ENCODE measurements around the gene LY6G6F. TPM values are rescaled to one million over a fixed set of nuclear protein-coding genes. Genes with fewer than 3 reads are reported as not detected.
A peak's percentile ranks its signal among the peaks of the same experiment; 100 is the strongest.

The LY6G6F gene
- total and polyA plus RNA-seq, 8 donors: not detected

DNA sequence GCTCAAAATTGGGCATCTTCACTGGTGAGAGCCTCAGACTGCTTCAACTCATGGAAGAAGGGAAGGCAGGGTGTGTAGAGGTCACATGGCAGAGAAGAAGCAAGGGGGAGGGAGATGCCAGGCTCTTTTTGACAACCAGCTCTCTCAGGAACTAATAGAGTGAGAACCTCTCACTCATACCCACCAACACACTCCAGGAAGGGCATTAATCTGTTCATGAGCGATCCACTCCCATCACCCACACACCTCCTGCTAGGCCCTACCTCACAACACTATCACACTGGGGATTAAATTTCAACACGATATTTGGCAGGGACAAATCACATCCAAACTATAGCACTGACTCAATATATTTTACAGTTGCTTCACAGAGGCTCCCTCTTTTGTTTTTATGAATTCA is 35.1 kb downstream of the LY6G6F start:
- no peaks in the 10 kb centered on the region for H3K27me3 ChIP-seq
- intact Hi-C loops (cut with DNase I; ENCODE audit: low total_unique reads): no loop called here
- TF ChIP-seq POLR2A (IDR thresholded peaks at IDR 0.05): no peak
- TF ChIP-seq, protein P1, sequence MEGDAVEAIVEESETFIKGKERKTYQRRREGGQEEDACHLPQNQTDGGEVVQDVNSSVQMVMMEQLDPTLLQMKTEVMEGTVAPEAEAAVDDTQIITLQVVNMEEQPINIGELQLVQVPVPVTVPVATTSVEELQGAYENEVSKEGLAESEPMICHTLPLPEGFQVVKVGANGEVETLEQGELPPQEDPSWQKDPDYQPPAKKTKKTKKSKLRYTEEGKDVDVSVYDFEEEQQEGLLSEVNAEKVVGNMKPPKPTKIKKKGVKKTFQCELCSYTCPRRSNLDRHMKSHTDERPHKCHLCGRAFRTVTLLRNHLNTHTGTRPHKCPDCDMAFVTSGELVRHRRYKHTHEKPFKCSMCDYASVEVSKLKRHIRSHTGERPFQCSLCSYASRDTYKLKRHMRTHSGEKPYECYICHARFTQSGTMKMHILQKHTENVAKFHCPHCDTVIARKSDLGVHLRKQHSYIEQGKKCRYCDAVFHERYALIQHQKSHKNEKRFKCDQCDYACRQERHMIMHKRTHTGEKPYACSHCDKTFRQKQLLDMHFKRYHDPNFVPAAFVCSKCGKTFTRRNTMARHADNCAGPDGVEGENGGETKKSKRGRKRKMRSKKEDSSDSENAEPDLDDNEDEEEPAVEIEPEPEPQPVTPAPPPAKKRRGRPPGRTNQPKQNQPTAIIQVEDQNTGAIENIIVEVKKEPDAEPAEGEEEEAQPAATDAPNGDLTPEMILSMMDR (IDR thresholded peaks at IDR 0.05): no peak
- TF ChIP-seq EP300 (IDR thresholded peaks at IDR 0.05): no peak
- no peak for TF ChIP-seq POLR2AphosphoS5 (IDR thresholded peaks at IDR 0.05)
- H3K4me1 ChIP-seq: peaks cover 31 to 44% (median 37%) of the 10 kb centered on the region in 4 donors
- H3K9me3 ChIP-seq: no peaks in the 10 kb centered on the region
- H3K27ac ChIP-seq: no peak overlapping the region
- H3K36me3 ChIP-seq: peaks cover 0 to under 1% (median 0%) of the 10 kb centered on the region in 4 donors
- H3K4me3 ChIP-seq: no peak overlapping the region
- no peak for DNase-seq
- 52 to 65% (median 59%) methylated on average over 2 of the region's 2 CpGs for WGBS, 5 donors

- Histone ChIP-seq H3K27ac (no peak overlapping the region), H3K4me3 (no peak overlapping the region), H3K4me1 (peaks cover 21 to 33% (median 26%) of the 10 kb centered on the region in 4 donors), H3K9me3 (no peaks in the 10 kb centered on the region), H3K36me3 (peaks cover 0 to 8% (median 4%) of the 10 kb centered on the region in 4 donors), H3K27me3 (no peaks in the 10 kb centered on the region)
- intact Hi-C loops (cut with DNase I; ENCODE audit: low total_unique reads): no loop called here
- no peak for TF ChIP-seq EP300 (IDR thresholded peaks at IDR 0.05)
- TF ChIP-seq, protein P1 (IDR thresholded peaks at IDR 0.05): no peak
- no peak for DNase-seq
- WGBS, 5 donors: 89 to 96% (median 90%) methylated on average over 3 of the region's 3 CpGs
Measured at GRCh38 chr6:31742894-31743293, 36.2 kb downstream of the LY6G6F start.

- no peaks in the 10 kb centered on the region for H3K9me3 ChIP-seq
- H3K4me1 ChIP-seq: peaks cover 8 to 17% (median 11%) of the 10 kb centered on the region in 4 donors
- H3K36me3 ChIP-seq: peaks cover 0 to 8% (median 4%) of the 10 kb centered on the region in 4 donors
- intact Hi-C loops (cut with DNase I; ENCODE audit: low total_unique reads): no loop called here
- DNase-seq: no peak
- 63 to 89% (median 71%) methylated on average over 1 of the region's 1 CpG for WGBS, 5 donors
- H3K27ac ChIP-seq: no peak overlapping the region
- H3K27me3 ChIP-seq: no peaks in the 10 kb centered on the region
- TF ChIP-seq POLR2AphosphoS5 (IDR thresholded peaks at IDR 0.05): no peak
- no peak overlapping the region for H3K4me3 ChIP-seq
Measured at GRCh38 chr6:31744422-31744821, 37.8 kb downstream of the LY6G6F start.

- intact Hi-C loops (cut with DNase I; ENCODE audit: low total_unique reads): no loop called here
- TF ChIP-seq, protein P1 (IDR thresholded peaks at IDR 0.05): no peak
- TF ChIP-seq POLR2AphosphoS5 (IDR thresholded peaks at IDR 0.05): no peak
- no peak for TF ChIP-seq POLR2A (IDR thresholded peaks at IDR 0.05)
- no peak for TF ChIP-seq EP300 (IDR thresholded peaks at IDR 0.05)
Measured at GRCh38 chr6:31749301-31750036, 42.8 kb downstream of the LY6G6F start.

DNA sequence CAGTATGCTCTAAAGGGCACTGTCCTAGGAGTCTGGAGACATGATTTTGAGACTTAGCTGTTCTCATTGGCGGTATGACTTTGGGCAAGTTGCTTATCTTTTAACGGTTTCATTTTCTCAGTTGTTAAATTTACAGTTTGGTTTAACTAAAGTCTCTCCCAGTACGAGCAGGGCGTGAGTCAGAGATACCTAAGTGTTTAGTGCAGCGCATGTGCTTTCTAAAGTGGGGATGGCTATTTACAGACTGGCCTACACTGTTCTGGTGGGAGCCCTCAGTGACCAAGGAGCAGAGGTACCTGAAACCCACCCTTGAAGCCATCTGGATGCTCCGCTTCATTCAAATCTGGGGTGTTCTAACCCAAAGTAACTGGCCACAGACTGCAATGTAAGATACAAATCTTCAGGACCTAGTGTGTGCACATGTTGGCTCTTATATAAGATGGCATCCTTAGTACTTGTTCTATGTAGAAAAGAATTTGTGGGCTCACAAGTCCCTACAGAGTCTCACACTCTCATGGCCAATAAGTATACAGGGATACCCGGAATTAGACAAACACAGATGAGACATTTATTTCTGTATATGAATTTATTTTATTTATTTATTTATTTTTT is 43.9 kb downstream of the LY6G6F start:
- H3K9me3 ChIP-seq: no peaks in the 10 kb centered on the region
- no peak overlapping the region for H3K27ac ChIP-seq
- no peak overlapping the region for H3K4me3 ChIP-seq
- no peak for TF ChIP-seq POLR2A (IDR thresholded peaks at IDR 0.05)
- TF ChIP-seq EP300 (IDR thresholded peaks at IDR 0.05): no peak
- no peak for TF ChIP-seq POLR2AphosphoS5 (IDR thresholded peaks at IDR 0.05)
- TF ChIP-seq, protein P1 (IDR thresholded peaks at IDR 0.05): no peak
- peaks cover 0 to 8% (median 4%) of the 10 kb centered on the region in 4 donors for H3K36me3 ChIP-seq
- WGBS, 5 donors: 67 to 77% (median 74%) methylated on average over 7 of the region's 7 CpGs
- no peaks in the 10 kb centered on the region for H3K27me3 ChIP-seq
- DNase-seq: no peak
- intact Hi-C loops (cut with DNase I; ENCODE audit: low total_unique reads): no loop called here
- no peaks in the 10 kb centered on the region for H3K4me1 ChIP-seq

More at GRCh38 chr6:31749301-31750036, 42.8 kb downstream of the LY6G6F start:
- peak in 1 of 2 donors; percentile 51 for DNase-seq
- H3K4me1 ChIP-seq: no peaks in the 10 kb centered on the region
- H3K27ac ChIP-seq: no peak overlapping the region
- H3K9me3 ChIP-seq: no peaks in the 10 kb centered on the region
- peaks cover 0 to 8% (median 4%) of the 10 kb centered on the region in 4 donors for H3K36me3 ChIP-seq
- 72 to 83% (median 78%) methylated on average over 8 of the region's 8 CpGs for WGBS, 5 donors
- no peak overlapping the region for H3K4me3 ChIP-seq
- no peaks in the 10 kb centered on the region for H3K27me3 ChIP-seq
